HEK293 (cell line): Measurements from ENCODE around the gene COL4A1.

ENCODE experiments used
- CTCF ChIA-PET: fragments of 350-600 bp; formaldehyde crosslinking; extraction: SDS; loops from one replicate; lab custom pipeline; 2021; ENCODE audit warnings: antibody characterized with exemption; lab: Yijun Ruan, JAX
- POLR2A ChIA-PET: fragments of 300-600 bp; formaldehyde crosslinking; extraction: SDS; loops from one replicate; lab custom pipeline; 2020; ENCODE audit warnings: antibody characterized with exemption, inconsistent platforms; lab: Yijun Ruan, JAX
- H3K27ac ChIP-seq: fragments of 200-500 bp; sonication (Bioruptor generic); 2 replicates; pipeline ENCODE4 v1.5.1; 2014; ENCODE audit warnings: low read depth, low read length, control low read depth, inconsistent platforms; ENCODE audit errors: extremely low read depth
- H3K36me3 ChIP-seq, 2 experiments: fragments of 200-500 bp in 1 of 2; sonication (Bioruptor generic) in 1 of 2; 1 replicate in 1 of 2; 2 replicates in 1 of 2; pipeline ENCODE4 v1.5.1; 2014 to 2017; ENCODE audit warnings: inconsistent platforms in 2 of 2, low read length in 2 of 2; ENCODE audit not compliant: control insufficient read depth in 2 of 2, insufficient read depth in 1 of 2
- H3K4me1 ChIP-seq: fragments of 200-500 bp; sonication (Bioruptor generic); 2 replicates; pipeline ENCODE4 v1.5.1; 2014; ENCODE audit warnings: mild to moderate bottlenecking, low read length, inconsistent platforms; ENCODE audit not compliant: control insufficient read depth, insufficient read depth
- H3K4me3 ChIP-seq: 2 replicates; pipeline ENCODE4 v1.5.1; 2011; ENCODE audit warnings: low read depth, mild to moderate bottlenecking, control low read depth, low read length, moderate library complexity
- H3K9me3 ChIP-seq: fragments of 200-500 bp; sonication (Bioruptor generic); 2 replicates; pipeline ENCODE4 v1.5.1; 2014; ENCODE audit warnings: low read depth, low read length, inconsistent platforms; ENCODE audit not compliant: control insufficient read depth, insufficient read depth
- AEBP2 ChIP-seq: fragments of 450-650 bp; formaldehyde crosslinking; IDR thresholded peaks from 2 replicates; pipeline ENCODE4 v1.5.1; 2016; ENCODE audit warnings: missing biosample characterization, missing genetic modification characterization, borderline replicate concordance
- GFI1B ChIP-seq: fragments of 450-650 bp; formaldehyde crosslinking; IDR thresholded peaks from 2 replicates; pipeline ENCODE4 v1.5.1; 2016; ENCODE audit warnings: missing biosample characterization, missing genetic modification characterization
- PBX3 ChIP-seq: sonication (generic); formaldehyde crosslinking; IDR thresholded peaks from 2 replicates; pipeline ENCODE4 v1.8.1; 2022; ENCODE audit warnings: mild to moderate bottlenecking, moderate library complexity, missing genetic modification reagents
- SETDB1 ChIP-seq: IDR thresholded peaks from one replicate; pipeline ENCODE4 v1.6.1; 2017; ENCODE audit warnings: mild to moderate bottlenecking, low read length, moderate library complexity, mixed read lengths; ENCODE audit not compliant: insufficient read length
- YY2 ChIP-seq: fragments of 450-650 bp; formaldehyde crosslinking; IDR thresholded peaks from 2 replicates; pipeline ENCODE4 v1.5.1; 2016; ENCODE audit warnings: missing biosample characterization, missing genetic modification characterization
- ZBTB17 ChIP-seq: fragments of 450-650 bp; formaldehyde crosslinking; IDR thresholded peaks from 2 replicates; pipeline ENCODE4 v1.5.1; 2016; ENCODE audit warnings: missing biosample characterization, missing genetic modification characterization
- ZBTB48 ChIP-seq: fragments of 450-650 bp; formaldehyde crosslinking; IDR thresholded peaks from 2 replicates; pipeline ENCODE4 v1.5.1; 2016; ENCODE audit warnings: missing biosample characterization, missing genetic modification characterization
- ZFP69B ChIP-seq: fragments of 450-650 bp; formaldehyde crosslinking; IDR thresholded peaks from 2 replicates; pipeline ENCODE4 v1.5.1; 2016; ENCODE audit warnings: missing biosample characterization, missing genetic modification characterization
- ZNF24 ChIP-seq: fragments of 450-650 bp; formaldehyde crosslinking; IDR thresholded peaks from 2 replicates; pipeline ENCODE4 v1.5.1; 2016; ENCODE audit warnings: missing biosample characterization, missing genetic modification characterization
- ZNF274 ChIP-seq, 2 experiments: fragments of 200-500 bp in 1 of 2; fragments of 450-650 bp in 1 of 2; sonication (Bioruptor generic) in 1 of 2; formaldehyde crosslinking in 1 of 2; IDR thresholded peaks; 2 replicates each; pipeline versions ENCODE4 v1.5.1 to v1.6.1; 2014 to 2016; ENCODE audit warnings: borderline replicate concordance in 1 of 2, inconsistent platforms in 1 of 2, low read length in 1 of 2, missing biosample characterization in 1 of 2, missing genetic modification characterization in 1 of 2
- ZNF280D ChIP-seq: fragments of 450-650 bp; formaldehyde crosslinking; IDR thresholded peaks from 2 replicates; pipeline ENCODE4 v1.5.1; 2016; ENCODE audit warnings: missing biosample characterization, missing genetic modification characterization
- ZNF488 ChIP-seq: fragments of 450-650 bp; formaldehyde crosslinking; IDR thresholded peaks from 2 replicates; pipeline ENCODE4 v1.5.1; 2016; ENCODE audit warnings: missing biosample characterization, missing genetic modification characterization
- ZNF510 ChIP-seq: fragments of 450-650 bp; formaldehyde crosslinking; IDR thresholded peaks from 2 replicates; pipeline ENCODE4 v1.5.1; 2018; ENCODE audit warnings: mild to moderate bottlenecking, missing genetic modification characterization, missing biosample characterization; ENCODE audit not compliant: insufficient replicate concordance
- ZNF529 ChIP-seq: fragments of 450-650 bp; formaldehyde crosslinking; IDR thresholded peaks from 2 replicates; pipeline ENCODE4 v1.5.1; 2017; ENCODE audit warnings: missing genetic modification characterization, missing biosample characterization; ENCODE audit not compliant: insufficient replicate concordance
- ZNF560 ChIP-seq: fragments of 450-650 bp; formaldehyde crosslinking; IDR thresholded peaks from 2 replicates; pipeline ENCODE4 v1.5.1; 2017; ENCODE audit warnings: missing biosample characterization, missing genetic modification characterization, borderline replicate concordance
- ZNF561 ChIP-seq: fragments of 450-650 bp; IDR thresholded peaks from 2 replicates; pipeline ENCODE4 v1.5.1; 2018; ENCODE audit warnings: missing biosample characterization, missing genetic modification characterization, borderline replicate concordance
- ZNF658 ChIP-seq: fragments of 450-650 bp; formaldehyde crosslinking; IDR thresholded peaks from 2 replicates; pipeline ENCODE4; 2016; ENCODE audit warnings: missing biosample characterization, missing genetic modification characterization
- TF ChIP-seq, protein P1 (sequence below): fragments of 450-650 bp; formaldehyde crosslinking; conservative IDR thresholded peaks from 2 replicates; pipeline ENCODE4 v1.5.1; 2016; ENCODE audit warnings: low read depth, missing biosample characterization, missing genetic modification characterization

Gene COL4A1

DNA sequence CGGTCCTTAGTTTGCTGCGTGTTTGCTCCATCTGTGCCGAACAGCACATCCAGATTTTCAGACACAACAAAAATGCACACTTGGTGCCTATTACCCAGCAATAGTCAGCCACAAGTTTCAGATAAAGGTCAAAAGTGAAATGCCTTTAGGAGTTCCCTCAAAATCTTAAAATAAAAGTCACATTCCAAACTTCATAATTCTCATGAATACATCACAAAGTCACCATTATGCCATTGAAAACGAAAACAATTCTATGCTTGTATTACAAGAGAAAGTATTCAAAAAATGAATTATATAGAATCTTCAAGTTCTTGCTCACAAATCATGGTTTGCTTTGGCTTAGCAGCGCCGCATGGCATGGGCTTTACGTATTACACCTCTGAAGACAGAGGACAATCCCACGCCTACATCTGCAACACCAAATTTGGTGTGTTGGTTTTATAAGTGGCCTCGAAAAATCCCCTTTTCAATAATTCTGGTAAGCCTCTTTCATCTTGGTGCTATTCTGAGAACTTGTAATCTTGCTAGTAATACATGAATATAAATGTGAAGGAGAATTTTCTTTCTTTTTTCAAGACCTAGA, 26.6 kb downstream of the COL4A1 start:
- ChIA-PET CTCF (no interaction called here), POLR2A (no interaction called here)
- H3K27ac ChIP-seq, result no peak overlapping the region
- H3K4me1 ChIP-seq, result no peaks in the 10 kb centered on the region
- H3K4me3 ChIP-seq, result no peak overlapping the region
- no peaks in the 10 kb centered on the region for H3K36me3 ChIP-seq
- no peak for TF ChIP-seq ZNF24
- no peak for TF ChIP-seq ZNF560
- TF ChIP-seq, protein P1, sequence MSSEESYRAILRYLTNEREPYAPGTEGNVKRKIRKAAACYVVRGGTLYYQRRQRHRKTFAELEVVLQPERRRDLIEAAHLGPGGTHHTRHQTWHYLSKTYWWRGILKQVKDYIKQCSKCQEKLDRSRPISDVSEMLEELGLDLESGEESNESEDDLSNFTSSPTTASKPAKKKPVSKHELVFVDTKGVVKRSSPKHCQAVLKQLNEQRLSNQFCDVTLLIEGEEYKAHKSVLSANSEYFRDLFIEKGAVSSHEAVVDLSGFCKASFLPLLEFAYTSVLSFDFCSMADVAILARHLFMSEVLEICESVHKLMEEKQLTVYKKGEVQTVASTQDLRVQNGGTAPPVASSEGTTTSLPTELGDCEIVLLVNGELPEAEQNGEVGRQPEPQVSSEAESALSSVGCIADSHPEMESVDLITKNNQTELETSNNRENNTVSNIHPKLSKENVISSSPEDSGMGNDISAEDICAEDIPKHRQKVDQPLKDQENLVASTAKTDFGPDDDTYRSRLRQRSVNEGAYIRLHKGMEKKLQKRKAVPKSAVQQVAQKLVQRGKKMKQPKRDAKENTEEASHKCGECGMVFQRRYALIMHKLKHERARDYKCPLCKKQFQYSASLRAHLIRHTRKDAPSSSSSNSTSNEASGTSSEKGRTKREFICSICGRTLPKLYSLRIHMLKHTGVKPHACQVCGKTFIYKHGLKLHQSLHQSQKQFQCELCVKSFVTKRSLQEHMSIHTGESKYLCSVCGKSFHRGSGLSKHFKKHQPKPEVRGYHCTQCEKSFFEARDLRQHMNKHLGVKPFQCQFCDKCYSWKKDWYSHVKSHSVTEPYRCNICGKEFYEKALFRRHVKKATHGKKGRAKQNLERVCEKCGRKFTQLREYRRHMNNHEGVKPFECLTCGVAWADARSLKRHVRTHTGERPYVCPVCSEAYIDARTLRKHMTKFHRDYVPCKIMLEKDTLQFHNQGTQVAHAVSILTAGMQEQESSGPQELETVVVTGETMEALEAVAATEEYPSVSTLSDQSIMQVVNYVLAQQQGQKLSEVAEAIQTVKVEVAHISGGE (tag by site-specific recombination), result no peak
- no peak for TF ChIP-seq ZNF658
- TF ChIP-seq ZFP69B (tag by site-specific recombination), result no peak
- no peaks in the 10 kb centered on the region for H3K9me3 ChIP-seq

DNA sequence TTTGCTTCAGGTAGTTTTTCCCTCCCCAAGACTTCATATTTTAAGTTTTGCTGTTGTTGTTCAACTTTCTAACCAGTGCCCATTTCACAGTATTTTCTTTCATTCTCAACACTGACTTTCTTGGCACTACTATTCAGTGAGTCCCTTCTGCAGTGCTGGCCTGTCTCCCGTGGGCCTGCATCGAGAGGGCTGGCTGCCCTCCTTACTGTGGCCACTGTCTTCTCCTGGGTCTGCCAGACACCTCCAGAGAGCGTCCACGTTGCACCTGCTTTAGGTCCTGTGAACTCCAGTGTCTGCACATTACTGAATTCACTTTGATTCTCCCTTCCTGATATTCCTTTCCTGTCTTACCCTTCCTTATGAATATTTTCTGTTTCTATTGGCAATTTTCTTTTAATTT, 27.3 kb downstream of the COL4A1 start:
- TF ChIP-seq ZNF280D (tag by site-specific recombination), result no peak
- no peak for TF ChIP-seq SETDB1
- no peak for TF ChIP-seq PBX3
- TF ChIP-seq ZNF510, result no peak
- TF ChIP-seq AEBP2 (tag by site-specific recombination), result no peak
- TF ChIP-seq ZNF274 (IDR thresholded peaks at IDR 0.05; ENCODE audit: low read length), result no peak
- TF ChIP-seq ZNF274 (tag by site-specific recombination; IDR thresholded peaks at IDR 0.05; ENCODE audit: borderline replicate concordance), result no peak
- TF ChIP-seq ZNF488 (tag by site-specific recombination), result no peak
- no peak for TF ChIP-seq ZBTB17 (tag by site-specific recombination)
- TF ChIP-seq ZBTB48 (tag by site-specific recombination), result no peak
- TF ChIP-seq ZNF561 (tag by site-specific recombination), result no peak
- TF ChIP-seq YY2 (tag by site-specific recombination), result no peak
- TF ChIP-seq ZNF529 (tag by site-specific recombination), result no peak
- TF ChIP-seq GFI1B (tag by site-specific recombination), result no peak
- Histone ChIP-seq H3K36me3 (no peaks in the 10 kb centered on the region), H3K9me3 (no peaks in the 10 kb centered on the region), H3K4me3 (no peak overlapping the region), H3K4me1 (no peaks in the 10 kb centered on the region), H3K27ac (no peak overlapping the region)
- POLR2A ChIA-PET, result no interaction called here
- CTCF ChIA-PET, result no interaction called here
